PC-9 (cell line): Measurements from ENCODE around the gene MLXIPL. TPM values are rescaled to one million over a fixed set of nuclear protein-coding genes. Genes with fewer than 3 reads are reported as not detected.
A peak's percentile ranks its signal among the peaks of the same experiment; 100 is the strongest.

Source experiments
- Bru-seq: library from RNA; stranded (reverse); fragments of 400-500 nt; gene quantifications from one replicate; lab custom pipeline; 2021; lab: Mats Ljungman, UMichigan
- BruChase-seq, 2 experiments: library from RNA; stranded (reverse); fragments of 400-500 nt; gene quantifications; one replicate each; lab custom pipeline; 2021; lab: Mats Ljungman, UMichigan
- BruUV-seq: library from RNA; stranded (reverse); fragments of 400-500 nt; replicated peaks from 2 replicates; lab custom pipeline; 2021; lab: Mats Ljungman, UMichigan
- CTCF ChIA-PET: fragments of 300-600 bp; sonication (Branson Sonifier 250); formaldehyde crosslinking; loops from one replicate; lab custom pipeline; 2022; ENCODE audit warnings: antibody characterized with exemption; lab: Charles Lee
- POLR2A ChIA-PET: fragments of 300-600 bp; sonication (Branson Sonifier 250); formaldehyde crosslinking; loops from one replicate; lab custom pipeline; 2022; ENCODE audit warnings: antibody characterized with exemption; ENCODE audit not compliant: unreplicated experiment; lab: Charles Lee
- DNase-seq, 2 experiments: peaks; one replicate each; pipeline versions ENCODE4 v3.0.0 to v3.0.0-alpha.2; 2015 to 2022; ENCODE audit warnings: mixed read lengths in 1 of 2
- H2AFZ ChIP-seq: fragments of 200-600 bp; sonication (generic); 2 replicates; pipeline ENCODE4 v1.8.1; 2017; ENCODE audit warnings: antibody characterized with exemption
- H3F3A ChIP-seq: fragments of 200-600 bp; sonication (generic); 2 replicates; pipeline ENCODE4 v1.8.1; 2017; ENCODE audit warnings: antibody characterized with exemption, mild to moderate bottlenecking, low read depth; ENCODE audit not compliant: insufficient read depth
- H3K27ac ChIP-seq: fragments of 200-600 bp; sonication (generic); 2 replicates; pipeline ENCODE4 v1.6.1; 2016; ENCODE audit warnings: mixed run types
- H3K27me3 ChIP-seq: fragments of 200-600 bp; sonication (generic); 2 replicates; pipeline ENCODE4 v1.6.1; 2016; ENCODE audit warnings: low read depth, mixed run types; ENCODE audit not compliant: insufficient read depth
- H3K36me3 ChIP-seq: fragments of 200-600 bp; sonication (generic); 2 replicates; pipeline ENCODE4 v1.6.1; 2016; ENCODE audit warnings: low read depth, mixed run types
- H3K4me1 ChIP-seq: fragments of 200-600 bp; sonication (generic); replicated peaks from 2 replicates; pipeline ENCODE4 v1.6.1; 2016; ENCODE audit warnings: mixed run types; ENCODE audit not compliant: insufficient read depth
- H3K4me2 ChIP-seq: fragments of 200-600 bp; sonication (generic); 2 replicates; pipeline ENCODE4 v1.6.1; 2017; ENCODE audit warnings: mixed run types
- H3K4me3 ChIP-seq: fragments of 200-600 bp; sonication (generic); 2 replicates; pipeline ENCODE4 v1.6.1; 2016; ENCODE audit warnings: mixed run types
- H3K79me2 ChIP-seq: fragments of 200-600 bp; sonication (generic); 2 replicates; pipeline ENCODE4 v1.6.1; 2017; ENCODE audit warnings: low read depth, mixed run types
- H3K9me2 ChIP-seq: fragments of 200-600 bp; sonication (generic); 2 replicates; pipeline ENCODE4 v1.8.1; 2017; ENCODE audit warnings: mild to moderate bottlenecking; ENCODE audit not compliant: insufficient read depth
- H3K9me3 ChIP-seq: fragments of 200-600 bp; sonication (generic); 2 replicates; pipeline ENCODE4 v1.8.1; 2016; ENCODE audit warnings: low read depth; ENCODE audit not compliant: insufficient read depth
- H4K20me1 ChIP-seq: fragments of 200-600 bp; sonication (generic); 2 replicates; pipeline ENCODE4 v1.8.1; 2017; ENCODE audit not compliant: insufficient read depth
- EZH2 ChIP-seq: fragments of 200-600 bp; sonication (generic); IDR thresholded peaks from 2 replicates; pipeline ENCODE4 v1.8.0; 2017; ENCODE audit warnings: antibody characterized with exemption, low read depth
- intact Hi-C: fragments of 100-400 bp; cut with micrococcal nuclease; formaldehyde crosslinking; loops from one replicate; pipeline ENCODE4 v1.10.0; 2022; ENCODE audit not compliant: unreplicated experiment
- long read RNA-seq: library from polyadenylated mRNA; stranded (forward); transcript quantifications from one replicate; pipeline ENCODE4 v2.0.0, GENCODE V29; 2022
- total RNA-seq: library from RNA; stranded (reverse); gene quantifications from 2 replicates; pipeline ENCODE4 v1.2.3, GENCODE V29; 2021
- TF ChIP-seq, protein P1 (sequence below): fragments of 200-600 bp; sonication (generic); conservative IDR thresholded peaks from 2 replicates; pipeline ENCODE4 v1.6.1; 2017; ENCODE audit warnings: mixed run types, antibody characterized with exemption, mild to moderate bottlenecking, moderate library complexity

The MLXIPL gene
- total RNA-seq, result 24.9 and 32.0 TPM in 2 replicates
- percentile 47 among the genes with signal in this experiment for Bru-seq, nascent RNA
- percentile 54 among the genes with signal in this experiment for BruChase-seq, experiment 1, labeled RNA remaining after a 2-hour chase
- percentile 62 among the genes with signal in this experiment for BruChase-seq, experiment 2, labeled RNA remaining after a 6-hour chase
- long read RNA-seq, partial matches to known transcripts, result 0 of 3 reads
- long read RNA-seq, other reads (novel, unspliced or antisense), result 3 of 3 reads

DNA sequence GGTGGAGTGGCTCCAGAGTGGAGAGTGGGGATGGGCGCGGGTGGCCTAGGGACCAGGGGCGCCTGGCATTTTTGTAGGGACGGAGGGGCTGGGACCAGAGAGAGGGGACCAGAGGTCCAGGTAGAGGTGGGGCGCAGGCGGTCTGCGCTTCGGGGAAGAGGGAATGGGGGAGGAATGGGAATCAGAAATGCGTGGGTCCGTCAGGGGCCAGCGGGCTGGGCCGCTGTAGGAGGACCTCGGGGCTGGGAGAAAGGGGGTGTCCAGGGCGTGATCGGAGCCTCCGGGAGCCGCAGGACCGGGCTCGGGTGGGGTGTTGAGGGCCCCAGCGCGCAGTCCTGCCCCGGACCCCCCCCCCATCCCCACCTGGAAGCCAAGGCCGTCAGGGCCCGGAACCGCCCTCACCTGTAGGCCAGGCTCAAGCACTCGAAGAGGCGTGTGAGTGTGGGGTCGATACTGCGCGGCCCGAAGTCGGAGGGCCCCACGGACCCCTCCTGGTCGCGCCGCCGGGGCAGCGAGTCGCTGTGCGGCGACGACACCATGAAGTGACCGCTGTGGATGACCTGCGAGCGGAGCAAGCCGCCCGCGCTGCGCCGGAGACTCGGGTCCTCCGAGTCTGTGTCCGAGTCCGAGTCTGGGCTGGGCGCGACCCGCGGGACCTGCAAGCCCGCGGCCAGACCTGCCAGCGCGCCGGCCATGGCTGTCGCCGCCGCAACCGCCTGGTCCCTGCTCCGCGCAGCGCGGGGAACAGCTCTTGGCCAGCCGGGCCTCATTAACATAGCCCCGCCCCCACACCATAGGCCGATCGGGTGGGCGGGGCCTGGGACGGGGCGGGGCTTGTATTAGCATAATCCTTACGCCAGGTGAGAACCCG lies at the start of gene MLXIPL:
TSS of gene MLXIPL (minus strand) at position 725 of the 871 bp plus-strand sequence. CDS start at position 695, 30 bp downstream.
- no peaks in the 10 kb centered on the region for H3K27me3 ChIP-seq
- BruUV-seq, result no TSS peak
- peak within 1 kb of the TSS; percentile 92 for H3K4me2 ChIP-seq
- no peaks in the 10 kb centered on the region for H3K79me2 ChIP-seq
- peak within 1 kb of the TSS; percentile 87 for H2AFZ ChIP-seq
- no peaks in the 10 kb centered on the region for H3K36me3 ChIP-seq
- H3K9me3 ChIP-seq, result no peaks in the 10 kb centered on the region
- H3K4me1 ChIP-seq, result 0 out of 2 replicates have a peak, but pooled peaks cover 2% of the 10 kb centered on the region
- CTCF ChIA-PET, result no interaction called here
- H3K9me2 ChIP-seq, result no peaks in the 10 kb centered on the region
- H3K27ac ChIP-seq, result no peak within 1 kb of the TSS
- peak within 1 kb of the TSS; percentile 64 for H3K4me3 ChIP-seq
- DNase-seq, result peak; percentile 70 to 92
- POLR2A ChIA-PET, result interaction anchor here (0.5 to 0.6 kb wide), 5 partner anchors 64 to 209 kb away, joined by 3 to 7 read pairs (median 4); no protein-coding TSS in a partner anchor
- intact Hi-C loops, result no loop called here
- H3F3A ChIP-seq, result peaks cover 4% of the 10 kb centered on the region; the same call in 1 of the 2 replicates
- no peaks in the 10 kb centered on the region for H4K20me1 ChIP-seq
- TF ChIP-seq EZH2, result no peak
- TF ChIP-seq, protein P1, sequence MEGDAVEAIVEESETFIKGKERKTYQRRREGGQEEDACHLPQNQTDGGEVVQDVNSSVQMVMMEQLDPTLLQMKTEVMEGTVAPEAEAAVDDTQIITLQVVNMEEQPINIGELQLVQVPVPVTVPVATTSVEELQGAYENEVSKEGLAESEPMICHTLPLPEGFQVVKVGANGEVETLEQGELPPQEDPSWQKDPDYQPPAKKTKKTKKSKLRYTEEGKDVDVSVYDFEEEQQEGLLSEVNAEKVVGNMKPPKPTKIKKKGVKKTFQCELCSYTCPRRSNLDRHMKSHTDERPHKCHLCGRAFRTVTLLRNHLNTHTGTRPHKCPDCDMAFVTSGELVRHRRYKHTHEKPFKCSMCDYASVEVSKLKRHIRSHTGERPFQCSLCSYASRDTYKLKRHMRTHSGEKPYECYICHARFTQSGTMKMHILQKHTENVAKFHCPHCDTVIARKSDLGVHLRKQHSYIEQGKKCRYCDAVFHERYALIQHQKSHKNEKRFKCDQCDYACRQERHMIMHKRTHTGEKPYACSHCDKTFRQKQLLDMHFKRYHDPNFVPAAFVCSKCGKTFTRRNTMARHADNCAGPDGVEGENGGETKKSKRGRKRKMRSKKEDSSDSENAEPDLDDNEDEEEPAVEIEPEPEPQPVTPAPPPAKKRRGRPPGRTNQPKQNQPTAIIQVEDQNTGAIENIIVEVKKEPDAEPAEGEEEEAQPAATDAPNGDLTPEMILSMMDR, result no peak

- no peaks in the 10 kb centered on the region for H3K36me3 ChIP-seq
- H3K79me2 ChIP-seq, result no peaks in the 10 kb centered on the region
- H3K27me3 ChIP-seq, result no peaks in the 10 kb centered on the region
- H3K27ac ChIP-seq, result no peak overlapping the region
- H3F3A ChIP-seq, result peaks cover 23% of the 10 kb centered on the region; the same call in 1 of the 2 replicates
- no peak overlapping the region for H3K4me3 ChIP-seq
- TF ChIP-seq, protein P1, result no peak
- TF ChIP-seq EZH2, result no peak
- intact Hi-C loops, result no loop called here
- H4K20me1 ChIP-seq, result no peaks in the 10 kb centered on the region
- no peak overlapping the region for H3K4me2 ChIP-seq
- BruUV-seq, result no TSS peak
- no peaks in the 10 kb centered on the region for H3K9me2 ChIP-seq
- H3K9me3 ChIP-seq, result no peaks in the 10 kb centered on the region
- no peaks in the 10 kb centered on the region for H3K4me1 ChIP-seq
- no peak overlapping the region for H2AFZ ChIP-seq
- CTCF ChIA-PET, result no interaction called here
- no peak for DNase-seq
- POLR2A ChIA-PET, result interaction anchor here (0.6 kb wide), 1 partner anchor 102 kb away, joined by 4 read pairs; no protein-coding TSS in a partner anchor
Observed at GRCh38 chr7:73671857-73672445, 47.6 kb upstream of the MLXIPL start.

- no peaks in the 10 kb centered on the region for H3K27me3 ChIP-seq
- no peak overlapping the region for H3K4me2 ChIP-seq
- no peak for DNase-seq
- no peak overlapping the region for H3K27ac ChIP-seq
- H3K9me3 ChIP-seq, result no peaks in the 10 kb centered on the region
- H3K4me3 ChIP-seq, result no peak overlapping the region
- intact Hi-C loops, result no loop called here
- H3K4me1 ChIP-seq, result no peaks in the 10 kb centered on the region
- POLR2A ChIA-PET, result no interaction called here
- TF ChIP-seq, protein P1, result no peak
- no peak for TF ChIP-seq EZH2
- H3K36me3 ChIP-seq, result no peaks in the 10 kb centered on the region
- no peaks in the 10 kb centered on the region for H3K79me2 ChIP-seq
- CTCF ChIA-PET, result no interaction called here
- H4K20me1 ChIP-seq, result no peaks in the 10 kb centered on the region
- H2AFZ ChIP-seq, result no peak overlapping the region
- no TSS peak for BruUV-seq
- peaks cover 22% of the 10 kb centered on the region; the same call in 1 of the 2 replicates for H3F3A ChIP-seq
- no peaks in the 10 kb centered on the region for H3K9me2 ChIP-seq
Observed at GRCh38 chr7:73671322-73671661, 47.0 kb upstream of the MLXIPL start.
